HG03139 (cell line): Measurements from ENCODE around the gene TTC39C.
A peak's percentile ranks its signal among the peaks of the same experiment; 100 is the strongest.

Experiments used
- ATAC-seq: cut with Tn5 transposase; IDR thresholded peaks from one replicate; pipeline ENCODE4 v1.9.1; 2021; ENCODE audit not compliant: unreplicated experiment

Gene TTC39C

GRCh38 chr18:23992089-23992940, 22.2 kb upstream of the TTC39C start:
- ATAC-seq: no peak

- ATAC-seq: no peak
Observed at GRCh38 chr18:23992941-23993280, 21.6 kb upstream of the TTC39C start.

GRCh38 chr18:23994361-23994902, 20.1 kb upstream of the TTC39C start:
- ATAC-seq: no peak

GRCh38 chr18:23995180-23995579, 19.4 kb upstream of the TTC39C start:
- ATAC-seq: no peak

- no peak for ATAC-seq
Observed at GRCh38 chr18:23998018-23998417, 16.5 kb upstream of the TTC39C start.

- no peak for ATAC-seq
Observed at GRCh38 chr18:23998820-23999219, 15.7 kb upstream of the TTC39C start.

GRCh38 chr18:24000613-24001490, 13.7 kb upstream of the TTC39C start:
- no peak for ATAC-seq

GRCh38 chr18:24002479-24002878, 12.1 kb upstream of the TTC39C start:
- ATAC-seq: no peak

GRCh38 chr18:24003288-24003687, 11.3 kb upstream of the TTC39C start:
- no peak for ATAC-seq

- no peak for ATAC-seq
Observed at GRCh38 chr18:24003903-24004640, 10.5 kb upstream of the TTC39C start.

- no peak for ATAC-seq
Observed at GRCh38 chr18:24006712-24007313, 7.7 kb upstream of the TTC39C start.

- no peak for ATAC-seq
Observed at GRCh38 chr18:24009246-24009645, 5.3 kb upstream of the TTC39C start.

- peak; percentile 61 for ATAC-seq
Observed at GRCh38 chr18:24009651-24010333, 4.8 kb upstream of the TTC39C start.

- ATAC-seq: no peak
Observed at GRCh38 chr18:24010673-24011072, 3.9 kb upstream of the TTC39C start.

- no peak for ATAC-seq
Observed at GRCh38 chr18:24011123-24011917, 3.2 kb upstream of the TTC39C start.

- ATAC-seq: no peak
Observed at GRCh38 chr18:24013051-24013450, 1.5 kb upstream of the TTC39C start.

GRCh38 chr18:24014986-24015638, 558 bp downstream of the TTC39C start:
- no peak for ATAC-seq

- ATAC-seq: no peak
Observed at GRCh38 chr18:24015639-24016631, 1.4 kb downstream of the TTC39C start.
